Body of pancreas (tissue), 4 donors: ENCODE data around the gene TAP2. TPM values are rescaled to one million over a fixed set of nuclear protein-coding genes. Genes with fewer than 3 reads are reported as not detected.

Experiments
- ATAC-seq: fragments of 150-250 bp; one replicate; pipeline ENCODE4 v1.9.1; 2016
- DNase-seq, 4 donors: peaks; one replicate each; pipeline ENCODE4 v3.0.0-alpha.2; 2019
- H3K27ac ChIP-seq, 4 donors: fragments of 200-600 bp; sonication (generic); 1 replicate in 3 of 4; 2 replicates in 1 of 4; pipeline versions ENCODE4 v1.5.1 to v1.6.1; 2016 to 2019; ENCODE audit warnings: mild to moderate bottlenecking in 1 of 4, mixed read lengths in 1 of 4, moderate library complexity in 1 of 4
- H3K27me3 ChIP-seq, 2 donors: fragments of 200-600 bp; sonication (generic); one replicate each; pipeline ENCODE4 v1.6.0; 2016; ENCODE audit warnings: mild to moderate bottlenecking in 1 of 2
- H3K36me3 ChIP-seq, 2 donors: fragments of 200-600 bp; sonication (generic); replicated peaks in 1 of 2; 2 replicates each; pipeline ENCODE4 v1.5.1; 2016; ENCODE audit warnings: low read depth in 2 of 2; ENCODE audit not compliant: insufficient read depth in 1 of 2
- H3K4me1 ChIP-seq: fragments of 200-600 bp; sonication (generic); one replicate; pipeline ENCODE4 v1.6.0; 2016
- H3K4me3 ChIP-seq, 2 donors: fragments of 200-600 bp; sonication (generic); 1 replicate in 1 of 2; 2 replicates in 1 of 2; pipeline ENCODE4 v1.5.1; 2016 to 2019
- H3K9me3 ChIP-seq, 3 donors: fragments of 200-600 bp; sonication (generic); 1 replicate in 2 of 3; 2 replicates in 1 of 3; pipeline ENCODE4 v1.5.1; 2016
- CTCF ChIP-seq, 7 experiments: fragments of 450-650 bp in 4 of 7; fragments of 200-600 bp in 3 of 7; sonication (generic) in 3 of 7; IDR thresholded peaks; one replicate each; pipeline ENCODE4 v1.5.1; 2016 to 2019; ENCODE audit warnings: antibody characterized with exemption in 7 of 7
- POLR2A ChIP-seq, 3 donors: fragments of 450-650 bp; IDR thresholded peaks; one replicate each; pipeline ENCODE4 v1.6.1; 2016; ENCODE audit warnings: antibody characterized with exemption in 3 of 3, mild to moderate bottlenecking in 2 of 3
- WGBS, 2 donors: methylation state at CpG; one replicate each; pipeline ENCODE4 v1.1.5; 2017; 5-methylcytosine and 5-hydroxymethylcytosine counted together
- intact Hi-C: fragments of 100-400 bp; cut with DNase I; formaldehyde crosslinking; loops from one replicate; pipeline ENCODE4 v1.15.1; 2023
- total RNA-seq, 2 donors: library from RNA; depleted of rRNA; stranded (reverse); fragments of >200 nt; gene quantifications; one replicate each; pipeline ENCODE4 v1.1.0, GENCODE V29; 2016

TAP2 gene
- total RNA-seq, 2 donors from 2014 or later: 5.2 to 13.8 TPM

GRCh38 chr6:32832535-32832934 is 6.0 kb downstream of the TAP2 start:
- ATAC-seq (no peak), DNase-seq (no peak)
- Histone ChIP-seq H3K4me3 (no peak overlapping the region), H3K4me1 (peaks cover 3% of the 10 kb centered on the region), H3K9me3 (no peaks in the 10 kb centered on the region), H3K27me3 (no peaks in the 10 kb centered on the region), H3K27ac (no peak overlapping the region), H3K36me3 (peaks cover 0 to 10% of the 10 kb centered on the region in 2 donors)
- TF ChIP-seq POLR2A (IDR thresholded peaks at IDR 0.05): no peak
- no peak for TF ChIP-seq CTCF (IDR thresholded peaks at IDR 0.05)
- WGBS, 2 donors: 79 to 87% methylated on average over 13 of the region's 13 CpGs
- intact Hi-C loops: loop anchor here (5.0 kb wide), 1 partner anchor 35 kb away; no protein-coding TSS in a partner anchor

DNA sequence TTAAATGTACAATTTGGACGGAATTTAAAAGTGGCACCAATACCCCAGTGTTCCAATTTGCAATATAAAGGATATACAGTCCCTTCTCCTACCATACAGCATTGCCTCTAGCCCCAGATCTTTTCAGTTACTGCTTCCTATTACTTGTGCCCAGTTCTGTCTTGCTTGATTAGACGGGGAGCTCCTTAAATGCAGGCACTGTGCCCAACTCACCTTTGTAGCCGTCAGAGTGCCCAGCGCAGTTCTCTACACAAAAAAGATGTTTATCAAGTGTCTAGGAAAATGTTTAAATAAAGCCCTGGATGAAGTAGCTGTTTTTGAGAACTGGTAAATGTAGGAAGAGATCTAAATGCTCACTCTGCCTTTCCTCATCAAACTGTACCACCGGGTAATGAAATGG is 7.6 kb downstream of the TAP2 start:
- intact Hi-C loops: loop anchor here (5.0 kb wide), 1 partner anchor 36 kb away; no protein-coding TSS in a partner anchor
- no peak for DNase-seq
- Histone ChIP-seq H3K4me1 (peaks cover 3% of the 10 kb centered on the region), H3K27me3 (no peaks in the 10 kb centered on the region), H3K4me3 (no peak overlapping the region), H3K36me3 (peaks cover 0 to 10% of the 10 kb centered on the region in 2 donors), H3K9me3 (no peaks in the 10 kb centered on the region), H3K27ac (no peak overlapping the region)
- WGBS, 2 donors: 70 to 83% methylated on average over 5 of the region's 5 CpGs
- ATAC-seq: no peak
- TF ChIP-seq POLR2A (IDR thresholded peaks at IDR 0.05) (no peak), CTCF (IDR thresholded peaks at IDR 0.05) (no peak)

- DNase-seq: no peak
- intact Hi-C loops: loop anchor here (5.0 kb wide), 1 partner anchor 37 kb away; no protein-coding TSS in a partner anchor
- ATAC-seq: no peak
- H3K27me3 ChIP-seq: no peaks in the 10 kb centered on the region
- peaks cover 0 to 10% of the 10 kb centered on the region in 2 donors for H3K36me3 ChIP-seq
- no peaks in the 10 kb centered on the region for H3K9me3 ChIP-seq
- no peak overlapping the region for H3K27ac ChIP-seq
- 78 to 97% methylated on average over 4 to 5 of the region's 5 CpGs for WGBS, 2 donors
- no peak overlapping the region for H3K4me3 ChIP-seq
- TF ChIP-seq CTCF (IDR thresholded peaks at IDR 0.05) (no peak), POLR2A (IDR thresholded peaks at IDR 0.05) (no peak)
- H3K4me1 ChIP-seq: peaks cover 6% of the 10 kb centered on the region
These were observed 8.5 kb downstream of the TAP2 start for GRCh38 chr6:32830017-32830416.

DNA sequence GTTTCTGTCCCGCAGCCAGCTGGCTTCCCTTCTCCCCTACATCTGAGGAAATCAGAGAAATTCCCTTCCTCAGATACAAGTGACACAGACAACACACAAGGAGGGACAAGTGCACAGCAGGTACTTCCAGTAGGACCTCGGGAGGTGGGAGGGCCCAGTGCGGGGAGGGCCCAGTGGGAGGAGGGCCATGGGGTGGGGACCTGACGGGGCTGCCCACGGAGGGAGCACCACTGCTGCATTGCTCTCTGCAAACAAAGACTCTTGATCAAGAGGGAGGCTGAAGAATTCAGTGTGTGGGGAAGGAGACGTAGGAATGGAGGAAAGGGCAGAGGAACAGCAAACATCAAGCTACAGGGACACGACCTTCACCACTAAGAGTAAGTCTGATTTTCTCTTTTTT is 9.0 kb downstream of the TAP2 start:
- DNase-seq: no peak
- 71 to 73% methylated on average over 7 of the region's 7 CpGs for WGBS, 2 donors

More for the DNA sequence above, 9.0 kb downstream of the TAP2 start:
- no peak for TF ChIP-seq CTCF (IDR thresholded peaks at IDR 0.05)
- no peak for TF ChIP-seq POLR2A (IDR thresholded peaks at IDR 0.05)
- Histone ChIP-seq H3K27me3 (no peaks in the 10 kb centered on the region), H3K9me3 (no peaks in the 10 kb centered on the region), H3K36me3 (peaks cover 0 to 8% of the 10 kb centered on the region in 2 donors), H3K27ac (no peak overlapping the region), H3K4me3 (no peak overlapping the region), H3K4me1 (peaks cover 6% of the 10 kb centered on the region)
- no peak for ATAC-seq
- intact Hi-C loops: no loop called here
